Suprapubic skin (tissue), 4 donors: ENCODE results near the gene MAGI3.

ENCODE experiments used
- EP300 ChIP-seq: sonication (generic); formaldehyde crosslinking; IDR thresholded peaks from one replicate; pipeline ENCODE4 v1.6.1; 2017; ENCODE audit warnings: antibody characterized with exemption
- POLR2A ChIP-seq, 2 donors: fragments of 450-650 bp; IDR thresholded peaks; one replicate each; pipeline ENCODE4 v1.6.1; 2017; ENCODE audit warnings: antibody characterized with exemption in 2 of 2, mild to moderate bottlenecking in 2 of 2, moderate library complexity in 2 of 2
- POLR2AphosphoS5 ChIP-seq, 3 donors: sonication (generic); formaldehyde crosslinking; IDR thresholded peaks; one replicate each; pipeline ENCODE4 v1.6.1; 2017; ENCODE audit warnings: antibody characterized with exemption in 3 of 3
- TF ChIP-seq, protein P1 (sequence below), 2 donors: fragments of 200-600 bp in 1 of 2; fragments of 450-650 bp in 1 of 2; sonication (generic) in 1 of 2; IDR thresholded peaks; one replicate each; pipeline ENCODE4 v1.5.1; 2016 to 2019; ENCODE audit warnings: antibody characterized with exemption in 2 of 2, mild to moderate bottlenecking in 1 of 2, moderate library complexity in 1 of 2

DNA sequence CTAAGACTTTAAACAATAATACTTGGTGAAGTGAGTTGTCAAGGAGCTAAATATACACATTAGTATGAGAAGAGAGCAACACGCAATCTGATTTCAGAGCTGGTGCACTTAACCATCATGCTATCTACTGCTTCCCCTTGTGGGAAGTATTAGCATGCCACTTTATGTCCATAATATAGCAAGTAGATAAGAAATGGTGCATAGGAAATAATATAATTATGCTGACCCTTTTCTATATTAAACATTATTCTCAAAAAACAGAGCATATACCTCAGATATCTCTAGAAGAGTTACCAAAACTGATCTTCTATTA is 63.4 kb downstream of the MAGI3 start:
- TF ChIP-seq POLR2A (IDR thresholded peaks at IDR 0.05) (no peak), EP300 (no peak), POLR2AphosphoS5 (IDR thresholded peaks at IDR 0.05) (no peak)
- TF ChIP-seq, protein P1, sequence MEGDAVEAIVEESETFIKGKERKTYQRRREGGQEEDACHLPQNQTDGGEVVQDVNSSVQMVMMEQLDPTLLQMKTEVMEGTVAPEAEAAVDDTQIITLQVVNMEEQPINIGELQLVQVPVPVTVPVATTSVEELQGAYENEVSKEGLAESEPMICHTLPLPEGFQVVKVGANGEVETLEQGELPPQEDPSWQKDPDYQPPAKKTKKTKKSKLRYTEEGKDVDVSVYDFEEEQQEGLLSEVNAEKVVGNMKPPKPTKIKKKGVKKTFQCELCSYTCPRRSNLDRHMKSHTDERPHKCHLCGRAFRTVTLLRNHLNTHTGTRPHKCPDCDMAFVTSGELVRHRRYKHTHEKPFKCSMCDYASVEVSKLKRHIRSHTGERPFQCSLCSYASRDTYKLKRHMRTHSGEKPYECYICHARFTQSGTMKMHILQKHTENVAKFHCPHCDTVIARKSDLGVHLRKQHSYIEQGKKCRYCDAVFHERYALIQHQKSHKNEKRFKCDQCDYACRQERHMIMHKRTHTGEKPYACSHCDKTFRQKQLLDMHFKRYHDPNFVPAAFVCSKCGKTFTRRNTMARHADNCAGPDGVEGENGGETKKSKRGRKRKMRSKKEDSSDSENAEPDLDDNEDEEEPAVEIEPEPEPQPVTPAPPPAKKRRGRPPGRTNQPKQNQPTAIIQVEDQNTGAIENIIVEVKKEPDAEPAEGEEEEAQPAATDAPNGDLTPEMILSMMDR (IDR thresholded peaks at IDR 0.05), result no peak
